ENCODE data around the gene IRX6. TPM values are rescaled to one million over a fixed set of nuclear protein-coding genes. Genes with fewer than 3 reads are reported as not detected.

IRX6 gene
- total and polyA plus RNA-seq, 2 donors (not counting 3 experiments of a cell fraction or from before 2014, with no cell fraction given): not detected

- POLR2A ChIA-PET: no interaction called here
- Histone ChIP-seq H3K27ac (ENCODE audit: insufficient read depth, low read depth, low read length) (no peak overlapping the region), H3K9me3 (replicated peaks; ENCODE audit: control insufficient read depth, insufficient read depth, low read length) (no peaks in the 10 kb centered on the region), H3K36me3 (ENCODE audit: control insufficient read depth in 2 of 2, extremely low read depth in 1 of 2, insufficient read depth in 2 of 2, low read length in 2 of 2) (no peaks in the 10 kb centered on the region), H3K4me2 (ENCODE audit: insufficient read depth, low read length) (no peak overlapping the region), H3K9ac (replicated peaks; ENCODE audit: extremely low read depth, insufficient read depth, low read length) (no peak overlapping the region), H3K4me1 (ENCODE audit: control insufficient read depth, extremely low read depth, insufficient read depth, low read length) (no peaks in the 10 kb centered on the region), H4K20me1 (replicated peaks; ENCODE audit: control insufficient read depth, extremely low read depth, insufficient read depth, low read length) (no peaks in the 10 kb centered on the region), H3K9me1 (replicated peaks; ENCODE audit: control insufficient read depth, extremely low read depth, insufficient read depth, low read length) (no peaks in the 10 kb centered on the region), H3K27me3 (ENCODE audit: control insufficient read depth in 2 of 2, insufficient read depth in 2 of 2, low read length in 2 of 2) (no peaks in the 10 kb centered on the region), H3K79me2 (ENCODE audit: control insufficient read depth, insufficient read depth, low read length) (no peaks in the 10 kb centered on the region), H3K4me3 (replicated peaks in 1 of 3; ENCODE audit: insufficient read depth in 1 of 3, low read depth in 1 of 3, low read length in 3 of 3) (no peak overlapping the region), H2AFZ (ENCODE audit: low read depth, low read length) (no peak overlapping the region)
- DNase-seq (ENCODE audit: low read depth, low spot score) (no peak), FAIRE-seq (no peak)
- no TSS peak for BruUV-seq (replicated peaks)
- CTCF ChIA-PET: no interaction called here
- dilution Hi-C loops (cut with MboI; ENCODE audit: extremely low pct_ligation_motif_present, low sequenced_read_pairs): no loop called here
- intact Hi-C loops (cut with micrococcal nuclease): no loop called here
- TF ChIP-seq MAX (IDR thresholded peaks at IDR 0.05; ENCODE audit: insufficient read depth, insufficient read length) (no peak), MYC (IDR thresholded peaks at IDR 0.05; ENCODE audit: low read depth, low read length) (no peak), JUN (IDR thresholded peaks at IDR 0.05; ENCODE audit: borderline replicate concordance, insufficient read depth, insufficient read length, low read depth) (no peak), FOS (IDR thresholded peaks at IDR 0.05; ENCODE audit: borderline replicate concordance, insufficient read depth, low read length) (no peak), POLR2AphosphoS5 (IDR thresholded peaks at IDR 0.05; ENCODE audit: insufficient read depth, low read depth, low read length) (no peak), EZH2 (IDR thresholded peaks at IDR 0.05; ENCODE audit: borderline replicate concordance, low read depth, low read length, severe bottlenecking) (no peak)
Observed at GRCh38 chr16:55275167-55275566, 48.8 kb upstream of the IRX6 start.

- ChIA-PET CTCF (no interaction called here), POLR2A (no interaction called here)
- no peaks in the 10 kb centered on the region for H3K9me3 ChIP-seq (replicated peaks; ENCODE audit: control insufficient read depth, insufficient read depth, low read length)
- dilution Hi-C loops (cut with MboI; ENCODE audit: extremely low pct_ligation_motif_present, low sequenced_read_pairs) (no loop called here), intact Hi-C loops (cut with micrococcal nuclease) (no loop called here)
- no peaks in the 10 kb centered on the region for H4K20me1 ChIP-seq (replicated peaks; ENCODE audit: control insufficient read depth, extremely low read depth, insufficient read depth, low read length)
- H3K9me1 ChIP-seq (replicated peaks; ENCODE audit: control insufficient read depth, extremely low read depth, insufficient read depth, low read length): no peaks in the 10 kb centered on the region
- FAIRE-seq (no peak), DNase-seq (ENCODE audit: low read depth, low spot score) (no peak)
- no peak for TF ChIP-seq POLR2AphosphoS5 (IDR thresholded peaks at IDR 0.05; ENCODE audit: insufficient read depth, low read depth, low read length)
- TF ChIP-seq POLR2A (IDR thresholded peaks at IDR 0.05; ENCODE audit: low read depth, low read length): no peak
- no peak for TF ChIP-seq CTCF (IDR thresholded peaks at IDR 0.05; ENCODE audit: extremely low read depth in 1 of 2, insufficient read depth in 1 of 2, low read depth in 1 of 2, low read length in 2 of 2)
- TF ChIP-seq JUN (IDR thresholded peaks at IDR 0.05; ENCODE audit: borderline replicate concordance, insufficient read depth, insufficient read length, low read depth): no peak
- TF ChIP-seq FOS (IDR thresholded peaks at IDR 0.05; ENCODE audit: borderline replicate concordance, insufficient read depth, low read length): no peak
- TF ChIP-seq EZH2 (IDR thresholded peaks at IDR 0.05; ENCODE audit: borderline replicate concordance, low read depth, low read length, severe bottlenecking): no peak
- no peak for TF ChIP-seq MAX (IDR thresholded peaks at IDR 0.05; ENCODE audit: insufficient read depth, insufficient read length)
- no peak for TF ChIP-seq GATA2 (IDR thresholded peaks at IDR 0.05; ENCODE audit: insufficient read depth, insufficient read length, low read depth, low read length)
- no peak for TF ChIP-seq MYC (IDR thresholded peaks at IDR 0.05; ENCODE audit: low read depth, low read length)
- H3K4me3 ChIP-seq (replicated peaks in 1 of 3; ENCODE audit: insufficient read depth in 1 of 3, low read depth in 1 of 3, low read length in 3 of 3): no peak overlapping the region
- no peaks in the 10 kb centered on the region for H3K36me3 ChIP-seq (ENCODE audit: control insufficient read depth in 2 of 2, extremely low read depth in 1 of 2, insufficient read depth in 2 of 2, low read length in 2 of 2)
- H3K79me2 ChIP-seq (ENCODE audit: control insufficient read depth, insufficient read depth, low read length): no peaks in the 10 kb centered on the region
- H2AFZ ChIP-seq (ENCODE audit: low read depth, low read length): no peak overlapping the region
- H3K4me2 ChIP-seq (ENCODE audit: insufficient read depth, low read length): no peak overlapping the region
- no peak overlapping the region for H3K27ac ChIP-seq (ENCODE audit: insufficient read depth, low read depth, low read length)
- H3K27me3 ChIP-seq (ENCODE audit: control insufficient read depth in 2 of 2, insufficient read depth in 2 of 2, low read length in 2 of 2): no peaks in the 10 kb centered on the region
- H3K4me1 ChIP-seq (ENCODE audit: control insufficient read depth, extremely low read depth, insufficient read depth, low read length): no peaks in the 10 kb centered on the region
- H3K9ac ChIP-seq (replicated peaks; ENCODE audit: extremely low read depth, insufficient read depth, low read length): no peak overlapping the region
- no TSS peak for BruUV-seq (replicated peaks)
Observed at GRCh38 chr16:55275869-55276268, 48.1 kb upstream of the IRX6 start.

Data from endothelial cell of umbilical vein (primary cell).